ENCODE data around the gene PARVB. TPM values are rescaled to one million over a fixed set of nuclear protein-coding genes. Genes with fewer than 3 reads are reported as not detected.

Gene PARVB
- total and polyA plus RNA-seq, 2 of the 8 experiments (the other 6 are each of a cell fraction or from before 2014, with no cell fraction given) = 14.5 to 18.6 TPM

DNA sequence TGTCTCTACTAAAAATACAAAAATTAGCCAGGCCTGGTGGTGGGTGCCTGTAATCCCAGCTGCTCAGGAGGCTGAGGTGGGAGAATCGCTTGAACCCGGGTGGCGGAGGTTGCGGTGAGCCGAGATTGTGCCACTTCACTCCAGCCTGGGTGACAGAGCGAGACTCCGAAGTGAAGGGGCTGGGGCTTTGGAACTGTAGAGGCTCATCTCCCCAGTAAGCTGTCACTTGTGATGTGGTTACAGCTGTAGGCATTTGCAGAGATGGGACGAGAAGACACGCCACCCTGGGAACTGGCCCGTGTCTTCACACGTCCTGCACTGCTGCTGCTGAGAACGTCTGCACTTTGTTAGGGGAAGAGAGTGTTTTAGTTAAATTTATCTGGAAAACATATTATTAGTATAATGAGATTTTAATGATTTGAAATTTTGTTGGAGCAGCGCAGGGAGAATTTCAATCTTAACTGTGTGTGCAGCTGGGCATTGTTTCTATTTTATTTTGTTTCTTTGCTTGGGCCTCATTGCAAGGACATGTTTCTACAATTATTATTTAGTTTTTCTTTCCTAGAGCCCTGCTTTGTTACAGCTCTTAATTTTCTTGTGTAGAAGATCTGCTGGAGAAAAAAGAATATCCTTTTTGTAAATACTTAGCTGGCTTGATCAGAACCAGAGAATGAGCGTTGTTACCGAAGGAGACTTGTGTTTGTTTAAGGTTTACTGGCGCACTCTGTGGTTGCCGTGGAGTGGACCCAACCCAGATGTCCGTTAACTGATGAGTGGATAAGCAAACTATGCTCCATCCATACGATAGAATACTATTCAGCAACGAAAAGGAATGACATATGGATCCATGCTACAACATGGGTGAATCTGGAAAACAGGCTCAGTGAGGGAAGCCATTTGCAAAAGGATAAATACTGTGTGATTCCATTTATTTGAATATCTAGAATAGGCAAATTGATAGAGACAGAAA is 18.4 kb downstream of the PARVB start (continued):
- TF ChIP-seq CHD7 (IDR thresholded peaks at IDR 0.05; ENCODE audit: insufficient replicate concordance, low read length) (no peak), ASH2L (IDR thresholded peaks at IDR 0.05; ENCODE audit: low read length) (no peak), BCL11A (IDR thresholded peaks at IDR 0.05; ENCODE audit: low read depth in 2 of 2, low read length in 2 of 2) (no peak), TCF12 (IDR thresholded peaks at IDR 0.05; ENCODE audit: low read depth, low read length) (no peak)
